ENCODE results near the gene ALDH1L1. TPM values are rescaled to one million over a fixed set of nuclear protein-coding genes. Genes with fewer than 3 reads are reported as not detected.

ALDH1L1 gene
- total and polyA plus RNA-seq, 2 of the 8 experiments (the other 6 are each of a cell fraction or from before 2014, with no cell fraction given): 0.98 to 1.6 TPM

DNA sequence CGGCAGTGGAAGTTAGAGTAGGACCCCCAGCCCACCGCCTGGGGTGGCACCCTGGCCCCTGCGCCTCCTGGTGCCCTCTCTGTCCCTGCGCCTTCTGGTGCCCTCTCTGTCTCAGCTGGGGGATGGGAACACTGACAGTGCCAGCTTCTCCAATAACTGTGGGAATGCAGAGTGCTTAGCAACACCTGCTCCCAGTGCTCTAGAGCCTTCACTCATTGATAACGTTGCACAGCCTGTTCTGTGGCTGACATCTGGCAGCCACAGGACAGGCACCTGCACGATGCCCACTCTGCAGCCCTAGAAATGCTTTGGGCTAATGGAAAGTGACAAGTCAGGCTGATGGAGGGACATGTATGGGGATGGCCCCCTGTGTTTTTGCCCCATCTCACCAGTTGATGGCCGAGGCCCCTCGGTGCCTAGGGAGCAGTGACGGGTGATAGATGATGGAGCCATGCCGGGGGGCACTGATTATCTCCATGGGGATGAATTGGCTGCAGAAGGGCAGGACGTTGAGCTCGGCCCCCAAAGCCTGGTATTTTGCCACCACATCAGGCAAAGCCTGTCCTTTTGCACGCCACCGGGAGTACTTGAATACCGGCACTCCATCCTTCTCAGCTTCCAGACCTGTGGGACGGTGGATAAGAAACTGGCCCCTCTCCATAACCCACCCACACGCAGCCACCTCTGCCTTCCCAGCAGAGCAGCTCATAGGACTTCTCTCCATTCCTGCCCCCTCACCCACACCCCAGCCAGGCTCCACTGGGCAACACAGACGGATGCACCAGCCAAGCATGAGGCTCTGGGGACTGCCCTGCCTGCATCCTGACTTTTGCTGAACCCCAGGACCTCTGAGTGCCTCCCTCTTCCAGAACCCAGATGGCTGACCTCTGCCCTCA lies 22.1 kb downstream of the ALDH1L1 start:
- WGBS, 2 experiments (ENCODE audit: extremely low coverage in 1 of 2, insufficient coverage in 1 of 2, insufficient read length in 1 of 2, insufficient replicate concordance in 2 of 2, low coverage in 1 of 2, low lambda C conversion rate in 2 of 2, missing lambda C conversion rate in 1 of 2): 90% methylated on average over 18 of the region's 18 CpGs; no CpG with 5 or more reads in 1 of the 2 experiments
- FAIRE-seq (no peak), DNase-seq (ENCODE audit: low read depth in 1 of 2, low spot score in 2 of 2) (no peak)
- Histone ChIP-seq H2BK120ac (replicated peaks; ENCODE audit: low read depth, low read length) (no peak overlapping the region), H3K79me1 (ENCODE audit: low read depth, low read length) (no peaks in the 10 kb centered on the region), H2BK12ac (ENCODE audit: low read depth, low read length) (no peak overlapping the region), H3K36me3 (ENCODE audit: control insufficient read depth in 2 of 4, insufficient read depth in 4 of 4, low read length in 3 of 4) (no peaks in the 10 kb centered on the region), H3K56ac (replicated peaks; ENCODE audit: insufficient read length, low read depth, low read length) (no peak overlapping the region), H3K27ac (ENCODE audit: low read depth, low read length) (no peak overlapping the region), H2AK5ac (ENCODE audit: low read depth, low read length) (no peak overlapping the region), H3K14ac (ENCODE audit: insufficient read length) (no peak overlapping the region), H3K4me1 (replicated peaks in 1 of 4; ENCODE audit: control insufficient read depth in 3 of 4, insufficient read depth in 4 of 4, low read length in 3 of 4) (no peaks in the 10 kb centered on the region), H4K5ac (ENCODE audit: insufficient read length, low read depth, low read length) (no peak overlapping the region), H2BK5ac (ENCODE audit: low read depth, low read length) (no peak overlapping the region; the same call in 1 of the 2 replicates), H3K4me2 (ENCODE audit: insufficient read depth in 1 of 2, low read depth in 2 of 2, low read length in 2 of 2) (no peak overlapping the region), H3K23ac (ENCODE audit: insufficient read length) (no peak overlapping the region), H4K91ac (replicated peaks; ENCODE audit: insufficient read length, low read length) (no peak overlapping the region), H3K79me2 (ENCODE audit: control insufficient read depth in 1 of 2, insufficient read depth in 2 of 2, low read length in 2 of 2) (no peaks in the 10 kb centered on the region), H3K18ac (ENCODE audit: extremely low read depth, low read length) (no peak overlapping the region), H4K8ac (ENCODE audit: extremely low read depth, insufficient read depth, low read length) (peak overlapping the region; percentile 69; the same call in 1 of the 2 replicates), H4K20me1 (replicated peaks in 1 of 2; ENCODE audit: control insufficient read depth in 1 of 2, insufficient read depth in 2 of 2, low read length in 2 of 2) (no peaks in the 10 kb centered on the region), H3K9ac (replicated peaks in 1 of 4; ENCODE audit: extremely low read depth in 1 of 4, low read depth in 3 of 4, low read length in 3 of 4) (no peak overlapping the region), H3K4me3 (ENCODE audit: extremely low read depth in 1 of 4, insufficient read depth in 2 of 4, low read depth in 3 of 4, low read length in 4 of 4) (no peak overlapping the region), H2AFZ (ENCODE audit: low read length) (no peak overlapping the region), H3K9me3 (ENCODE audit: insufficient read depth in 2 of 2, low read depth in 1 of 2, low read length in 1 of 2) (peaks cover 0 to 3% of the 10 kb centered on the region in 2 experiments; a peak in 1 of 4 replicates), H3K4ac (replicated peaks; ENCODE audit: insufficient read length, low read depth, low read length) (no peak overlapping the region), H2BK15ac (ENCODE audit: low read length) (no peak overlapping the region), H3K27me3 (replicated peaks in 1 of 4; ENCODE audit: control insufficient read depth in 3 of 4, extremely low read depth in 1 of 4, insufficient read depth in 3 of 4, low read length in 3 of 4) (no peaks in the 10 kb centered on the region), H3K23me2 (ENCODE audit: low read depth, low read length) (no peaks in the 10 kb centered on the region; the same call in 1 of the 2 replicates), H2BK20ac (ENCODE audit: low read length) (no peak overlapping the region)
- CTCF ChIA-PET (ENCODE audit: partially characterized antibody): interaction anchor here (0.9 to 2.7 kb wide), 3 partner anchors 24 to 208 kb away, joined by 4 to 12 read pairs (median 10); no protein-coding TSS in a partner anchor
- TF ChIP-seq SAP30 (IDR thresholded peaks at IDR 0.05; ENCODE audit: insufficient read depth, insufficient replicate concordance, low read length): no peak
- TF ChIP-seq JUND (IDR thresholded peaks at IDR 0.05; ENCODE audit: low read length): no peak
- POLR2A ChIA-PET (ENCODE audit: partially characterized antibody): no interaction called here
